Tibial nerve (tissue), 4 donors: ENCODE results near the gene LENG8.

Experiments
- CTCF ChIP-seq, 5 experiments: fragments of 200-600 bp in 3 of 5; fragments of 450-650 bp in 2 of 5; sonication (generic) in 3 of 5; IDR thresholded peaks; one replicate each; pipeline ENCODE4 v1.5.1; 2016 to 2019; ENCODE audit warnings: antibody characterized with exemption in 5 of 5, mild to moderate bottlenecking in 3 of 5, moderate library complexity in 2 of 5
- EP300 ChIP-seq, 2 donors: sonication (generic); formaldehyde crosslinking; IDR thresholded peaks; one replicate each; pipeline ENCODE4 v1.6.1; 2017; ENCODE audit warnings: antibody characterized with exemption in 2 of 2, mild to moderate bottlenecking in 1 of 2

GRCh38 chr19:54482889-54483288 is 33.9 kb downstream of the LENG8 start:
- TF ChIP-seq CTCF (IDR thresholded peaks at IDR 0.05) = no peak
- no peak for TF ChIP-seq EP300 (IDR thresholded peaks at IDR 0.05)
